KOPT-K1 (cell line): ENCODE results near the gene SVIL.
"Not testable (repeated sequence)": the region's sequence is repeated elsewhere in the genome, so short reads cannot be mapped to it uniquely, and the experiment has no call there.

Source experiments
- H3K27ac ChIP-seq: fragments of 200-600 bp; sonication (generic); 2 replicates; pipeline ENCODE4 v1.5.1; 2016; ENCODE audit warnings: antibody characterized with exemption, mild to moderate bottlenecking, low read depth, low read length; ENCODE audit not compliant: poor library complexity, severe bottlenecking
- H3K36me3 ChIP-seq: fragments of 200-600 bp; sonication (generic); 2 replicates; pipeline ENCODE4 v1.5.1; 2017; ENCODE audit warnings: antibody characterized with exemption, mild to moderate bottlenecking, low read length, moderate library complexity; ENCODE audit not compliant: insufficient read depth
- H3K9me3 ChIP-seq: fragments of 200-600 bp; sonication (generic); 2 replicates; pipeline ENCODE4 v1.5.1; 2017; ENCODE audit warnings: antibody characterized with exemption, low read length, mild to moderate bottlenecking; ENCODE audit not compliant: insufficient read depth, poor library complexity, severe bottlenecking

Gene SVIL

DNA sequence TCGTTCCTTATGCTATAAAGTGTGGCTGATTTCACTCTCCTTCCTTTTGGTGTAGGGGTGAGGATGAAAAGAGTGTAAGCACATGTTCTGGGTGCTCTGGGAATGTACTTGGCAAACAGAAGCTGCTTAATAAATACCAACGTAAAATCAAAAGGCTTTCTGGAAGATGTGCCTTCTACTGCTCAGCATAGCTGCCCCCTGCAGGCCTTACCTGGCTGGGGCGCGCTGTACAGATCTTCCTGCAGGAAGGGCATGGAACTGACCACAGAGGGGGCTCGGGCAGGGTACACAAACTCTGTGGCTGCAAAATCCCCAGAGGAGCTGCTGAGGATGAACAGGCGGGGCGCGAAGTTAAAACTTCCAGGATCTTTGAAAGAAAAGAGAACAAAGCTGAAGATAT, 169.4 kb downstream of the SVIL start:
- peaks cover 36% of the 10 kb centered on the region; the same call in 1 of the 2 replicates for H3K36me3 ChIP-seq

DNA sequence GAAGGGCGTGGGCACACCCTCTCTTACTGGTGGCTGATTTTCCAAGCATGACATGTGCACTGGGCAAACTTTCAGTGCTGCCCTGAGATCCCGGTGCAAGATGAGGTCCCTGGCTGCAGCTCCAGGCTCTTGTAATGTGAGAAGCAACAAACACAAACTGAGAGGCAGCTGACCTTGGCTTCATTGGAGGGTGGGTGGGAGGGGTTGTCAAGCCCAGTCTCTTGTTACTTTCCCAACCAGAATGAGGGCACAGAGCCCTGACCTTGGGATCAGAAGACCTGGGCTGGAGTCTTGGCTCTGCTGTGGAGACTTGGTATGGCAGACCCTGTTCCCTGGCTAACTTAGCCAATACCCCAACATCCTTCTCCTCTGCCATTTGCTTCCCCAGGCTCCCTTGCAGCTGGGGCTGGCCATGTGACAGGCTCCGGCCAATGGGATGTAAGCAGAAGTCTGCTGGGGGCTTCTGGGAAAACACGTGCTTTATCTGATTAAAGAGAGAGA, 170.1 kb downstream of the SVIL start:
- Histone ChIP-seq H3K9me3 (peaks cover 15% of the 10 kb centered on the region), H3K36me3 (peaks cover 37% of the 10 kb centered on the region; the same call in 1 of the 2 replicates)
- not testable (repeated sequence) for H3K27ac ChIP-seq

More for the DNA sequence above, 169.4 kb downstream of the SVIL start:
- Histone ChIP-seq H3K27ac (no peak overlapping the region), H3K9me3 (peaks cover 9% of the 10 kb centered on the region)

DNA sequence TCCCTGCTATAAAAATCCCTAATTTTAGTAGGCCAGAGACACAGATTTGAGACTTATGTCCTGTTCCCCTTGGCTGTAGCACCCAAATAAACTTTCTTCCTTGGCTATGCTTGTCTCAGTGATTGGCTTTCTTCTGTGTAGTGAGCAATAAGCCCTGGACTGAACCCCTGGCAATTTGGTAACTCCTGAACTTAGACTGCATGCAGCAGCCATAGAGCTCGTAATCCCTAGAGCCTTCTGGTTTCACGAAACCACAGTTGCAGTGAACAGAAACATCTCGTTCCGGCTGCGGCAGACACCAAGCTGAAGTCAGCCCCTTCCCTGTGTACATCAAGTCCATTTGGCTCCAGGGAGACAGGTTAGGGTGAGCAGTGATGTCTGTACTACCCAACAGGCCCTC, 173.7 kb downstream of the SVIL start:
- Histone ChIP-seq H3K36me3 (peaks cover 31% of the 10 kb centered on the region; the same call in 1 of the 2 replicates), H3K9me3 (peaks cover 20% of the 10 kb centered on the region), H3K27ac (no peak overlapping the region)

DNA sequence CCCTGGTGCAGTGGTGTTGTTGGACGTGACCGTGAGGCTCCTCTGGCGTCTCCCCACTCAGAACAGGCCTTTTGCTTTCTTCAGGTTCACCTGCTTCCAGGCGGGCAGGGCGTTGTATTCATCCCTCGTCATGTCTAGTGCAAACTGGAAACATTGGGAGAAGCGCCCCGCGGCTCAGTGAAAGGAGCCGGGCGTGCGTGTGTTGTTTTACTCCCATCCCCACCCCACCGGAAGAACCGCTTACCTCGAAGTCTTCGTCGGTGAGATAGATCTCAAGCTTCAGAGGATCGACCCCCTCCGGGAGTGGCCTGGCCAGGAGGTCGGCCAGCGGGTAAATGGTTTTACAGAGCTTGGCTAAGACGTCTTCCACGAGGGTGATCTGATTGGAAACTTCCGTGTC, 176.6 kb downstream of the SVIL start:
- not testable (repeated sequence) for H3K27ac ChIP-seq
- Histone ChIP-seq H3K9me3 (peaks cover 20% of the 10 kb centered on the region), H3K36me3 (peaks cover 25% of the 10 kb centered on the region; the same call in 1 of the 2 replicates)

DNA sequence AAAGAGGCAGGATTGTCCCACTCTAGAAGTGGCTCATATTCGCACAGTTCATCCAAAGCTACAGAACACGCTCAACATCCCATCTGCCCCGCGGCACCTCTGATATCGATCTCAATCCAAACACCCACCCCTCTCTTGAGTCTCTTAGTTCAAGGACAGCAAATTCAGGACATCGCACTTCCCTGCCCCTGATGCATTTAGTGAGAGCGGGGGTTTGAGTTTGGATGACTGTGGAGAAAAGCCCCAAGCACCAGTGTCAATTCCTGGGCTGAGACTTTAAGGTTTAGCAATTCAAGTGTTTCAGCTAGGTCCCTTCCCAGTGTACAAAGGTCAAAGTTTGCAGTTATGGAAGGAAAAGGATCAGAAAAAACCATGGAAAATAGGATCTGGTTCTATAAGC, 179.7 kb downstream of the SVIL start:
- H3K27ac ChIP-seq, result no peak overlapping the region
- peaks cover 12% of the 10 kb centered on the region; the same call in 1 of the 2 replicates for H3K36me3 ChIP-seq
- peaks cover 8% of the 10 kb centered on the region for H3K9me3 ChIP-seq

DNA sequence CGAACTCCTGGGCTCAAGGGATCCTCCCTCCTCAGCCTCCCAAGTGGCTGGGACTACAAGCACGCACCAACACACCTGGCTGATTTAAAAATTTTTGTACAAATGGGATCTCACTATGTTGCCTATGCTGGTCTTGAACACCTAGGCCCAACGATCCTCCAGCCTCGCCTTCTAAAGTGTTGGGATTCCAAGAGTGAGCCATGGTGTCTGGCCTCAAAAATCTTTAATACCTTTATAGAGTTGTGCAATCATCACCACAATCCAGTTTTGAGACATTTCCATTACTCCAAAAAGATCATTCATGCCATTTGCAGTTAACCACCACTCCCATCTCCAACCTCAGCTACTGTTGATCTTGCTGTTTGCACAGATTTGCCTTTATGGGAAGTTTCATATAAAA, 180.5 kb downstream of the SVIL start:
- H3K27ac ChIP-seq, result no peak overlapping the region

DNA sequence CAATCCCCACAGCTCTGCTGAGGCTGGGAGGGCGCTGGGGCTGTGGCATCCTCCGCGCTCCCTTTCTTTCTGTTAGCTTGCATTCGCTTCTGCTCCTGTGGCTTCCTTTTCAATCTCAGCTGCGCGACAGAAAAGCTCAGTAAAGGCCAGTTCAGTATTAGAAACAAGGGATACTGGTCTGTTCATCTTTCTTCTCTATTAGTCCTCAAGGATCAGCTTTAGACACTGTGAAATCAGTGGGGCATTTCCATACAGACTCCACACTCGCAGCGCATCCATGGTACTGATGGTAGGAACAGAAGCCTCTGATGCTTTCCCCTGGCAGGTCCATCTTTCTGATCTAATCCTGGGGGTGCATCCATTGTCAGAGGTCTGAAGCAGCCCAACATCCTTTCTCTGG, 182.2 kb downstream of the SVIL start:
- Histone ChIP-seq H3K36me3 (no peaks in the 10 kb centered on the region; the same call in 1 of the 2 replicates), H3K9me3 (no peaks in the 10 kb centered on the region), H3K27ac (no peak overlapping the region)

More for the DNA sequence above, 180.5 kb downstream of the SVIL start:
- peaks cover 4% of the 10 kb centered on the region; the same call in 1 of the 2 replicates for H3K36me3 ChIP-seq
- H3K9me3 ChIP-seq, result no peaks in the 10 kb centered on the region

DNA sequence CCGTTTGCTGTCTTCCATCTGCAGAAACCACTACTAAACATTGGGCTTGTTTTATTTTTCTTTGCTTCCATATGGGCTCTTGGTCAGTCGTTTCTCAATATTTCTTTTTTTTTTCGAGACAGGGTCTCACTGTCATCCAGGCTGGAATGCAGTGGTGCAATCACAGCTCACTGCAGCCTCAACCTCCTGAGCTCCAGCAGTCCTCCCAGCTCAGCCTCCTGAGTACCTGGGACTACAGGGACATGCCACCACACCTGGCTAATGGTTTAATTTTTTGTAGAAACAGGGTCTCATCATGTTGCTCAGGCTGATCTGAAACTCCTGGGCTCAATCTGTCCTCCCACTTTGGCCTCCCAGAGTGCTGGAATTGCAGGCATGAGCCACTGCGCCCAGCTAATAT, 182.8 kb downstream of the SVIL start:
- no peaks in the 10 kb centered on the region for H3K9me3 ChIP-seq
- H3K36me3 ChIP-seq, result no peaks in the 10 kb centered on the region; the same call in 1 of the 2 replicates
- H3K27ac ChIP-seq, result no peak overlapping the region

DNA sequence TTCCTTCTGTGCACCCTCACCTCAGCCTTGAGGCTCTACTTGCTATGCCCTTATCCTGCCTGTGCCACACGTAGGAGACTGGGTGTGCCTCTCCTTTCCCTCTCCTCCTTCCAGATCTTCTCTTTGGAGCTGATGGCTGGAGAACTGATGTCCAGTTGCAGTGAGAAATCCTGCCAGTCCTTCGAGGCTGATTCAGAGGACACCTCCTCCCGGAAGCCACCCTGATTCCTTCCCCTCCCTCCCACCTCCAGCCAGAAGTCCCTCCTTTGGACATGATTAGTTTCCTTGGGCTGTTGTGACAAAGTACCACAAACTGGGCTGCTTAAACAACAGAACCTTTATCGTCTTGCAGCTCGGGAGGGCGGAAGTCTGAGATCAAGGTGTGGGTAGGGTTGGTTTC, 184.4 kb downstream of the SVIL start:
- Histone ChIP-seq H3K9me3 (no peaks in the 10 kb centered on the region), H3K36me3 (no peaks in the 10 kb centered on the region; the same call in 1 of the 2 replicates)

DNA sequence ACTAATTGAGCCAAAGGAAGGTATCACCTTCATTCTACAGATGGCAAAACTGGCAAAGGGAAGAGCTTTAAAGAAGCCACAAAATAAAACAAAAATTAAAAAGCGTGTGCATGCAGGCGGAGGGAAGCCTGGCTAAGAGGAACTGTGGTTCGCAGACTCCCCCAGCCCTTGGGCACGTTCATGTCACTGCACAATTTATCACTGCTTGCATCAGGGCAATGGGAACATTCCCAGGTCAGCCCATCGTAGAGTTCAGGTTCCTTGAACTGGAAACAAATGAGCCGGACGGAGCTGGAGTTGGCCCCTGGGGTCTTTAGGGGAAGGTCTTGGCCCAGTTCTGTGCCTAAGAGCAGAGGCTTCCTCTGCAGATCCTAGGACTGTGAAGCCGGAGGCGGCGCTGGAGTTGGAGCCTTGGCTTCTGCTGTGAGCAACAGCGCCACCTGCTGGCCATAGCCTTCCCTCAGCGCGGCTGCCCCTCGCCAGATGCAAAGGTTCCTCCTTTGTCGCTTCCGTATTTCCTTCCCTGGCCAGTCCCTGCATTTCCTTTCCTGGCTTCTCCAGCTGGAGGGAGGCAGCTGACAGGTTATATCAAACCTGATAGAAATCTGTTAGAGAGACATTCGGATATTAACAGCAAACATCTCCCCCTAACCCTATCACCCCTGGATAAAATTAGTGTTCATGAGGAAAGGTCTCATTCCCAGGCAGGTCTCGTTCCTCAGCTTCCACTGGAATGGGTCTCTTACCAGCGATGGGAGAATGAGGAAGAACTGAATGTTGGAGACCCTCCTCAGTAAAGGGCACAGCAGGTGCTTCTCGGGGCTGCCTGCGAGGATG, 185.8 kb downstream of the SVIL start:
- H3K36me3 ChIP-seq, H3K27ac ChIP-seq, H3K9me3 ChIP-seq: not testable (repeated sequence)

More for the DNA sequence above, 184.4 kb downstream of the SVIL start:
- H3K27ac ChIP-seq, result no peak overlapping the region

DNA sequence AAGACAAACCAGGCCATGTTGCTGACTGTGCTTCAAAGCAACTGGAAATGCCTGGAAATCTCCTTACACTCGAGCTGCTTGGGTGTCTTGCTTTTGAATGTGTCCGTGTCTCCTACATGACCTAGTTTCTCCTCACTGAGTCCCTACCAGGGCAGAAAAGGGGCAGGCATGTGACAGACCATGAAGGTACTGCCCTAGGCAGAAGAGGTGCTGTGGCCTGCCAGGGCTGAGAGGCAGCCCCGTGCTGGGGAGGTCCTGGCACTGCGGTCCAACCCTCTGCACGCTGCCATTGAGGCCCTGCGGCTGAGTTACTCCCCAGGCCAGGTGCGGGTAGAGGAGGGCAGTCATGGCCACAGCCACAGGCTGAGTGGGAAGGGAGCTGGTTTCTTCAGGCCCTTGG, 186.6 kb downstream of the SVIL start:
- Histone ChIP-seq H3K9me3 (peaks cover 8% of the 10 kb centered on the region), H3K36me3 (no peaks in the 10 kb centered on the region)

DNA sequence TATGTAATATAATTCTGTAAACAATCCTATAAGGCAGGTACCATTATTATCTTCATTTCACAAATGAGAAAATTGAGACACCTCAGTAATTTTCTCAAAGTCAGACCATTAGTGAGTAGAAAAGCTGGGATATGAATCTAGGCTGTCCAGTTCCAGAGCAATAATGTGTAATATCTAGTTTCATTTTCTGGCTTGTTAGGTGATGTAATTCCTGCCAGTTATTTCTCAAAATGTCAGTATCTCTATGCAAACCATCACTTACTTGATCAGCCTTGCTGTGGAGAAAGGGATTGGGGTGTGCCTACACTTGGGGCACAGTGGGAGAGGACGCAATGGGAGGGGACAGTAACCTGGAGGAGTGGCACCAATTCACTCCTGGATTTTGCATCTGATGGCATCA, 188.4 kb downstream of the SVIL start:
- no peak overlapping the region for H3K27ac ChIP-seq
- peaks cover 8% of the 10 kb centered on the region for H3K9me3 ChIP-seq
- no peaks in the 10 kb centered on the region for H3K36me3 ChIP-seq

More for the DNA sequence above, 186.6 kb downstream of the SVIL start:
- peak overlapping the region; percentile 6 for H3K27ac ChIP-seq

DNA sequence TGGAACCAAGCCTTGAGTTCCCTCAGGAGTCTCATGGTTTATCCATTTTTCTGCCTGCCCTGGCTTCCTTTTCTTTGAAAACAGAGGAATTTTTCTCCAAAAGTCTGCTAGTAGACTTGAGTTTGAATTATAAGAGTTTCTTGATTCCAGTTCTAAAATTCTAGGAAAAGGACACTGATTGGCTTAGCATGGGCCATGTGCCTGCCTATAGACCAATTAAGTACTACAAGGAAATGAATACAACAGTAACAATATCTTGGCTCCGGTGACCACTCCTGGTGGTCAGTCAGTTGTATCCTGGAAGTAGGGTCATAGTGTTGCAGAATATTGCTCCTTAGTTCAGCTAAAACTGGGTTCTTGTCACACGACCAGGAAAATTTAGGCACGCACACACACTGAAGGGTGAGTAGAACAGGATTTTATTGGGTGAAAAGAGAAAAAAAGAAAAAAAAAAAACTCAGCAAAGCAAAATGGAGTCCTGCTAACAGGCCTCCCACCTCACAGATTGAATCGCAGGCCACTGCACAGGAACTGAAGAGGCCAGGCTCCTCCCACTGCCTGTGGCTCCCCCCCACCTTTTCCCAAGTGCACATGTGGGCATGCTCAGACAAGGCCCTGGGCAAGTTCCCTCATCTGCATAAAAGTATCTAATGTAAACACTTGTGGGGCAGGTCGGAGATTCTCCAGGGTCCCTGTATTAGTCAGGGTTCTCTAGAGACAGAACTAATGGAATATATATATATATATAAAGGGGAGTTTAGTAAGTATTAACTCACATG, 190.8 kb downstream of the SVIL start:
- H3K27ac ChIP-seq, result no peak overlapping the region

DNA sequence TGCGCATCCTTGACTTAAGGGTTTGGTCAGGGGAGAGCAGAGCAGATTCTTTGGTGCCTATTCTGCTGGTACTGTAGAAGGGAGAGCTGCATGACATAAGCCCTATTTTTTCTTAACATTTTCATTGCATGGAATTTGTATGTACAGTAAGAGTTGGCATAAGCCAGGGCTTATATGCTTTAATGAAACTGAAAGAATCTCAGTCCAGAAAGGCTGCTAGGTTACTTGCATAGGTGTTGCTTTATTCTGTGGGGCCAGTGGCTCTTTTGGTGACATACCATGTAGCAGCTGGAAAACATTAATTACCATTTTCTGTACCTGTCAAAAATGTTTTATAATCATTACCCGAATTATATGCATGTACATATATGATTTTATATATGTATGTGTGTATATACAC, 193.8 kb downstream of the SVIL start:
- Histone ChIP-seq H3K9me3 (peaks cover 58% of the 10 kb centered on the region), H3K27ac (no peak overlapping the region), H3K36me3 (no peaks in the 10 kb centered on the region)

More for the DNA sequence above, 190.8 kb downstream of the SVIL start:
- Histone ChIP-seq H3K9me3 (peaks cover 29% of the 10 kb centered on the region), H3K36me3 (no peaks in the 10 kb centered on the region)

DNA sequence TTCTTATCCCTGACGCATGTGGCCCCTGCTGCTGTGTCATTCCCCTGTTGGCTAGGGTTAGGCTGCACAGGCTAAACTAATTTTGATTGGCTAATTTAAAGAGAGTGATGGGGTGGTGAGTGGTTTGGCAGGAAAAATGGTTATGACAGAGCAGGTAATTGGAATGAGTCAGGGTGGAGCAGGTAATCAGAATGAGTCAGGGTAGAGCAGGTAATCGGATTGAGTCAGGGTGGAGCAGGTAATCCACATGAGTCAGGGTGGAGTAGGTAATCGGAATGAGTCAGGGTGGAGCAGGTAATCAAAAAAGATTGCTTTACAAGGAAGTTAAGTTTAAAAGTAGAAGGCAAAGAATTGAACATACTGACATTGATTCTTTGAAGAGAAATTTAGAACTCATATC, 195.8 kb downstream of the SVIL start:
- H3K27ac ChIP-seq, H3K36me3 ChIP-seq: not testable (repeated sequence)
- peaks cover 67% of the 10 kb centered on the region for H3K9me3 ChIP-seq
